ENCODE data around the gene ZNF780A.
A peak's percentile ranks its signal among the peaks of the same experiment; 100 is the strongest.

The ZNF780A gene

GRCh38 chr19:40081411-40081810 lies 9.3 kb downstream of the ZNF780A start:
- H3K27ac ChIP-seq (ENCODE audit: low read depth, low read length) = no peak overlapping the region
- H3K27me3 ChIP-seq (ENCODE audit: control insufficient read depth, insufficient read depth, low read length) = no peaks in the 10 kb centered on the region
- H3K36me3 ChIP-seq (ENCODE audit: control insufficient read depth, insufficient read depth, low read length) = peaks cover 60% of the 10 kb centered on the region
- H3K9me3 ChIP-seq (ENCODE audit: control insufficient read depth, insufficient read depth, low read length) = peaks cover 36% of the 10 kb centered on the region
- no peaks in the 10 kb centered on the region for H3K4me1 ChIP-seq (ENCODE audit: control insufficient read depth, insufficient read depth, low read length)
- no peak overlapping the region for H3K4me3 ChIP-seq (ENCODE audit: low read depth, low read length)
- H3K9ac ChIP-seq (ENCODE audit: low read depth, low read length) = no peak overlapping the region

GRCh38 chr19:40080289-40080688 lies 10.5 kb downstream of the ZNF780A start:
- Histone ChIP-seq H3K9me3 (ENCODE audit: control insufficient read depth, insufficient read depth, low read length) (peaks cover 48% of the 10 kb centered on the region), H3K27ac (ENCODE audit: low read depth, low read length) (no peak overlapping the region), H3K4me3 (ENCODE audit: low read depth, low read length) (no peak overlapping the region), H3K4me1 (ENCODE audit: control insufficient read depth, insufficient read depth, low read length) (no peaks in the 10 kb centered on the region), H3K9ac (ENCODE audit: low read depth, low read length) (no peak overlapping the region), H3K36me3 (ENCODE audit: control insufficient read depth, insufficient read depth, low read length) (peaks cover 72% of the 10 kb centered on the region), H3K27me3 (ENCODE audit: control insufficient read depth, insufficient read depth, low read length) (no peaks in the 10 kb centered on the region)

GRCh38 chr19:40078377-40078776 lies 12.4 kb downstream of the ZNF780A start:
- Histone ChIP-seq H3K4me1 (ENCODE audit: control insufficient read depth, insufficient read depth, low read length) (no peaks in the 10 kb centered on the region), H3K9me3 (ENCODE audit: control insufficient read depth, insufficient read depth, low read length) (peaks cover 66% of the 10 kb centered on the region), H3K36me3 (ENCODE audit: control insufficient read depth, insufficient read depth, low read length) (peaks cover 81% of the 10 kb centered on the region), H3K9ac (ENCODE audit: low read depth, low read length) (no peak overlapping the region), H3K4me3 (ENCODE audit: low read depth, low read length) (no peak overlapping the region), H3K27ac (ENCODE audit: low read depth, low read length) (no peak overlapping the region), H3K27me3 (ENCODE audit: control insufficient read depth, insufficient read depth, low read length) (no peaks in the 10 kb centered on the region)

- Histone ChIP-seq H3K9ac (ENCODE audit: low read depth, low read length) (no peak overlapping the region), H3K4me1 (ENCODE audit: control insufficient read depth, insufficient read depth, low read length) (no peaks in the 10 kb centered on the region), H3K27ac (ENCODE audit: low read depth, low read length) (no peak overlapping the region), H3K9me3 (ENCODE audit: control insufficient read depth, insufficient read depth, low read length) (peaks cover 56% of the 10 kb centered on the region), H3K4me3 (ENCODE audit: low read depth, low read length) (no peak overlapping the region), H3K36me3 (ENCODE audit: control insufficient read depth, insufficient read depth, low read length) (peaks cover 21% of the 10 kb centered on the region), H3K27me3 (ENCODE audit: control insufficient read depth, insufficient read depth, low read length) (no peaks in the 10 kb centered on the region)
Observed at GRCh38 chr19:40070058-40070457, 20.7 kb downstream of the ZNF780A start.

- Histone ChIP-seq H3K4me3 (ENCODE audit: low read depth, low read length) (no peak overlapping the region), H3K9me3 (ENCODE audit: control insufficient read depth, insufficient read depth, low read length) (peaks cover 28% of the 10 kb centered on the region), H3K27ac (ENCODE audit: low read depth, low read length) (no peak overlapping the region), H3K4me1 (ENCODE audit: control insufficient read depth, insufficient read depth, low read length) (peaks cover 7% of the 10 kb centered on the region; the same call in 1 of the 2 replicates), H3K27me3 (ENCODE audit: control insufficient read depth, insufficient read depth, low read length) (no peaks in the 10 kb centered on the region), H3K36me3 (ENCODE audit: control insufficient read depth, insufficient read depth, low read length) (no peaks in the 10 kb centered on the region), H3K9ac (ENCODE audit: low read depth, low read length) (no peak overlapping the region)
Observed at GRCh38 chr19:40059624-40060023, 31.1 kb downstream of the ZNF780A start.

GRCh38 chr19:40057166-40057565 lies 33.6 kb downstream of the ZNF780A start:
- H3K27ac ChIP-seq (ENCODE audit: low read depth, low read length) = no peak overlapping the region
- peaks cover 7% of the 10 kb centered on the region; the same call in 1 of the 2 replicates for H3K4me1 ChIP-seq (ENCODE audit: control insufficient read depth, insufficient read depth, low read length)
- H3K27me3 ChIP-seq (ENCODE audit: control insufficient read depth, insufficient read depth, low read length) = no peaks in the 10 kb centered on the region
- H3K4me3 ChIP-seq (ENCODE audit: low read depth, low read length) = peak overlapping the region; percentile 90; the same call in 1 of the 2 replicates
- H3K9ac ChIP-seq (ENCODE audit: low read depth, low read length) = no peak overlapping the region
- H3K36me3 ChIP-seq (ENCODE audit: control insufficient read depth, insufficient read depth, low read length) = no peaks in the 10 kb centered on the region
- H3K9me3 ChIP-seq (ENCODE audit: control insufficient read depth, insufficient read depth, low read length) = peaks cover 20% of the 10 kb centered on the region

GRCh38 chr19:40056505-40056904 lies 34.2 kb downstream of the ZNF780A start:
- Histone ChIP-seq H3K4me1 (ENCODE audit: control insufficient read depth, insufficient read depth, low read length) (peaks cover 7% of the 10 kb centered on the region; the same call in 1 of the 2 replicates), H3K27me3 (ENCODE audit: control insufficient read depth, insufficient read depth, low read length) (no peaks in the 10 kb centered on the region), H3K9me3 (ENCODE audit: control insufficient read depth, insufficient read depth, low read length) (peaks cover 19% of the 10 kb centered on the region), H3K36me3 (ENCODE audit: control insufficient read depth, insufficient read depth, low read length) (no peaks in the 10 kb centered on the region), H3K27ac (ENCODE audit: low read depth, low read length) (no peak overlapping the region), H3K9ac (ENCODE audit: low read depth, low read length) (peak overlapping the region; percentile 24; the same call in 1 of the 2 replicates), H3K4me3 (ENCODE audit: low read depth, low read length) (peak overlapping the region; percentile 90)

- H3K4me3 ChIP-seq (ENCODE audit: low read depth, low read length) = peak within 1 kb of the TSS; percentile 90
- H3K9ac ChIP-seq (ENCODE audit: low read depth, low read length) = peak within 1 kb of the TSS; percentile 24
- peaks cover 7% of the 10 kb centered on the region; the same call in 1 of the 2 replicates for H3K4me1 ChIP-seq (ENCODE audit: control insufficient read depth, insufficient read depth, low read length)
- H3K36me3 ChIP-seq (ENCODE audit: control insufficient read depth, insufficient read depth, low read length) = no peaks in the 10 kb centered on the region
- H3K27ac ChIP-seq (ENCODE audit: low read depth, low read length) = no peak within 1 kb of the TSS
- no peaks in the 10 kb centered on the region for H3K27me3 ChIP-seq (ENCODE audit: control insufficient read depth, insufficient read depth, low read length)
- H3K9me3 ChIP-seq (ENCODE audit: control insufficient read depth, insufficient read depth, low read length) = peaks cover 19% of the 10 kb centered on the region
Observed at GRCh38 chr19:40055832-40056504, 34.8 kb downstream of the ZNF780A start, which contains the start of gene ZNF780B. TSS of gene ZNF780B (minus strand) at chr19:40056231. CDS start at chr19:40050332, 5,899 bp downstream.

- Histone ChIP-seq H3K9me3 (ENCODE audit: control insufficient read depth, insufficient read depth, low read length) (peaks cover 19% of the 10 kb centered on the region), H3K27ac (ENCODE audit: low read depth, low read length) (no peak overlapping the region), H3K27me3 (ENCODE audit: control insufficient read depth, insufficient read depth, low read length) (no peaks in the 10 kb centered on the region), H3K9ac (ENCODE audit: low read depth, low read length) (no peak overlapping the region), H3K4me3 (ENCODE audit: low read depth, low read length) (peak overlapping the region; percentile 90), H3K4me1 (ENCODE audit: control insufficient read depth, insufficient read depth, low read length) (peaks cover 7% of the 10 kb centered on the region; the same call in 1 of the 2 replicates), H3K36me3 (ENCODE audit: control insufficient read depth, insufficient read depth, low read length) (no peaks in the 10 kb centered on the region)
Observed at GRCh38 chr19:40055049-40055448, 35.7 kb downstream of the ZNF780A start.

- Histone ChIP-seq H3K27ac (ENCODE audit: low read depth, low read length) (no peak overlapping the region), H3K4me3 (ENCODE audit: low read depth, low read length) (peak overlapping the region; percentile 90), H3K9ac (ENCODE audit: low read depth, low read length) (no peak overlapping the region)
Observed at GRCh38 chr19:40054632-40055031, 36.1 kb downstream of the ZNF780A start.

GRCh38 chr19:40053491-40053890 lies 37.3 kb downstream of the ZNF780A start:
- Histone ChIP-seq H3K36me3 (ENCODE audit: control insufficient read depth, insufficient read depth, low read length) (peaks cover 4% of the 10 kb centered on the region; the same call in 1 of the 2 replicates), H3K27me3 (ENCODE audit: control insufficient read depth, insufficient read depth, low read length) (no peaks in the 10 kb centered on the region), H3K4me3 (ENCODE audit: low read depth, low read length) (no peak overlapping the region), H3K9ac (ENCODE audit: low read depth, low read length) (no peak overlapping the region), H3K4me1 (ENCODE audit: control insufficient read depth, insufficient read depth, low read length) (peaks cover 7% of the 10 kb centered on the region; the same call in 1 of the 2 replicates), H3K9me3 (ENCODE audit: control insufficient read depth, insufficient read depth, low read length) (peaks cover 8% of the 10 kb centered on the region), H3K27ac (ENCODE audit: low read depth, low read length) (no peak overlapping the region)

More at GRCh38 chr19:40054632-40055031, 36.1 kb downstream of the ZNF780A start:
- no peaks in the 10 kb centered on the region for H3K36me3 ChIP-seq (ENCODE audit: control insufficient read depth, insufficient read depth, low read length)
- H3K27me3 ChIP-seq (ENCODE audit: control insufficient read depth, insufficient read depth, low read length) = no peaks in the 10 kb centered on the region
- peaks cover 14% of the 10 kb centered on the region for H3K9me3 ChIP-seq (ENCODE audit: control insufficient read depth, insufficient read depth, low read length)
- peaks cover 7% of the 10 kb centered on the region; the same call in 1 of the 2 replicates for H3K4me1 ChIP-seq (ENCODE audit: control insufficient read depth, insufficient read depth, low read length)
